ENCODE results near the gene RNF13.
"Not testable (repeated sequence)": the region's sequence is repeated elsewhere in the genome, so short reads cannot be mapped to it uniquely, and the experiment has no call there.

RNF13 gene

GRCh38 chr3:149883134-149883533 lies 70.1 kb downstream of the RNF13 start:
- no peak overlapping the region for H3K4me3 ChIP-seq (replicated peaks in 1 of 2; ENCODE audit: low read depth in 2 of 2, low read length in 2 of 2)
- no peak for TF ChIP-seq CTCF (IDR thresholded peaks at IDR 0.05; ENCODE audit: low read depth, low read length)
- DNase-seq (ENCODE audit: low read depth in 2 of 2): no peak

- not testable (repeated sequence) for H3K4me3 ChIP-seq (replicated peaks in 1 of 2; ENCODE audit: low read depth in 2 of 2, low read length in 2 of 2); DNase-seq (ENCODE audit: low read depth in 2 of 2)
These were observed 70.8 kb downstream of the RNF13 start for GRCh38 chr3:149883860-149884259.

GRCh38 chr3:149884848-149885247 lies 71.8 kb downstream of the RNF13 start:
- not testable (repeated sequence) for H3K4me3 ChIP-seq (replicated peaks in 1 of 2; ENCODE audit: low read depth in 2 of 2, low read length in 2 of 2); DNase-seq (ENCODE audit: low read depth in 2 of 2)

GRCh38 chr3:149886957-149887356 lies 73.9 kb downstream of the RNF13 start:
- TF ChIP-seq CTCF (IDR thresholded peaks at IDR 0.05; ENCODE audit: low read depth, low read length): no peak
- no peak for DNase-seq (ENCODE audit: low read depth in 2 of 2)
- H3K4me3 ChIP-seq (replicated peaks in 1 of 2; ENCODE audit: low read depth in 2 of 2, low read length in 2 of 2): no peak overlapping the region

GRCh38 chr3:149891621-149892020 lies 78.6 kb downstream of the RNF13 start:
- no peak for TF ChIP-seq CTCF (IDR thresholded peaks at IDR 0.05; ENCODE audit: low read depth, low read length)
- no peak for DNase-seq (ENCODE audit: low read depth in 2 of 2)
- no peak overlapping the region for H3K4me3 ChIP-seq (replicated peaks in 1 of 2; ENCODE audit: low read depth in 2 of 2, low read length in 2 of 2)

GRCh38 chr3:149892371-149892770 lies 79.4 kb downstream of the RNF13 start:
- H3K4me3 ChIP-seq (replicated peaks in 1 of 2; ENCODE audit: low read depth in 2 of 2, low read length in 2 of 2): no peak overlapping the region
- no peak for TF ChIP-seq CTCF (IDR thresholded peaks at IDR 0.05; ENCODE audit: low read depth, low read length)
- DNase-seq (ENCODE audit: low read depth in 2 of 2): no peak

GRCh38 chr3:149894205-149894604 lies 81.2 kb downstream of the RNF13 start:
- H3K4me3 ChIP-seq (replicated peaks in 1 of 2; ENCODE audit: low read depth in 2 of 2, low read length in 2 of 2): no peak overlapping the region
- TF ChIP-seq CTCF (IDR thresholded peaks at IDR 0.05; ENCODE audit: low read depth, low read length): no peak
- DNase-seq (ENCODE audit: low read depth in 2 of 2): peak in 1 of 2 donors; percentile 65

- no peak for TF ChIP-seq CTCF (IDR thresholded peaks at IDR 0.05; ENCODE audit: low read depth, low read length)
- no peak overlapping the region for H3K4me3 ChIP-seq (replicated peaks in 1 of 2; ENCODE audit: low read depth in 2 of 2, low read length in 2 of 2)
- DNase-seq (ENCODE audit: low read depth in 2 of 2): no peak
These were observed 82.3 kb downstream of the RNF13 start for GRCh38 chr3:149895339-149895738.
